Lung (tissue), 12 donors: ENCODE measurements around the gene SHISA3. TPM values are rescaled to one million over a fixed set of nuclear protein-coding genes. Genes with fewer than 3 reads are reported as not detected.

ENCODE experiments used
- ATAC-seq: fragments of 200-7000 bp; cut with Tn5 transposase; one replicate; pipeline ENCODE4 v1.9.1; 2020; ENCODE audit warnings: moderate number of reproducible peaks; ENCODE audit not compliant: insufficient read depth, low FRiP score
- DNase-seq, 3 donors: peaks; one replicate each; pipeline ENCODE4 v3.0.0-alpha.2; 2013 to 2017
- H3K27ac ChIP-seq, 2 donors: one replicate each; pipeline ENCODE4 v1.5.1; 2013; ENCODE audit warnings: mild to moderate bottlenecking in 2 of 2, moderate library complexity in 2 of 2, control low read depth in 1 of 2, inconsistent platforms in 1 of 2, low read depth in 1 of 2, low read length in 1 of 2
- H3K27me3 ChIP-seq, 3 donors: one replicate each; pipeline ENCODE4 v1.5.1; 2013; ENCODE audit warnings: low read length in 2 of 3; ENCODE audit not compliant: control insufficient read depth in 3 of 3, insufficient read depth in 3 of 3
- H3K36me3 ChIP-seq, 4 donors: one replicate each; pipeline ENCODE4 v1.5.1; 2013; ENCODE audit warnings: low read length in 4 of 4, mild to moderate bottlenecking in 1 of 4, moderate library complexity in 1 of 4; ENCODE audit not compliant: control insufficient read depth in 4 of 4, insufficient read depth in 4 of 4
- H3K4me1 ChIP-seq, 5 donors: one replicate each; pipeline ENCODE4 v1.5.1; 2013; ENCODE audit warnings: low read length in 5 of 5, mild to moderate bottlenecking in 2 of 5, moderate library complexity in 1 of 5; ENCODE audit not compliant: control insufficient read depth in 5 of 5, insufficient read depth in 5 of 5
- H3K4me3 ChIP-seq: one replicate; pipeline ENCODE4 v1.5.1; 2013; ENCODE audit warnings: mild to moderate bottlenecking, control low read depth, moderate library complexity
- H3K9ac ChIP-seq, 2 donors: one replicate each; pipeline ENCODE4 v1.5.1; 2013; ENCODE audit warnings: low read length in 2 of 2, control low read depth in 1 of 2; ENCODE audit not compliant: insufficient read depth in 1 of 2
- H3K9me3 ChIP-seq, 4 donors: one replicate each; pipeline ENCODE4 v1.5.1; 2013; ENCODE audit warnings: low read length in 3 of 4, mild to moderate bottlenecking in 1 of 4, moderate library complexity in 1 of 4; ENCODE audit not compliant: control insufficient read depth in 4 of 4, insufficient read depth in 3 of 4
- WGBS, 2 donors: extraction: QIAGEN DNeasy Blood & Tissue Kit; methylation state at CpG; one replicate each; pipeline ENCODE4 v1.1.7; 2013; 5-methylcytosine and 5-hydroxymethylcytosine counted together
- polyA plus RNA-seq, 2 donors: library from polyadenylated mRNA; stranded (reverse); fragments of 200-250 nt; gene quantifications; one replicate each; pipeline ENCODE4 v1.2.1, GENCODE V29; 2013
- total RNA-seq, 2 donors: library from RNA; depleted of rRNA in 1 of 2; stranded (reverse); fragments of >200 nt in 1 of 2; gene quantifications; one replicate each; pipeline ENCODE4 v1.2.1, GENCODE V29; 2014 to 2021
- TF ChIP-seq, protein P1 (sequence below): IDR thresholded peaks from 2 replicates; pipeline ENCODE4 v1.5.1; 2012; ENCODE audit warnings: mild to moderate bottlenecking; ENCODE audit errors: control extremely low read depth, extremely low read depth
- donor health status: control.
- donor health status: control.
- donor health status: Bipolar disorder and iron deficiency.
- donor health status: healthy.
- donor health status: DM: yes; HTN: yes; CAD: no.

The SHISA3 gene
- total and polyA plus RNA-seq, 4 donors, result 1.00 to 13.5 (median 2.0) TPM

DNA sequence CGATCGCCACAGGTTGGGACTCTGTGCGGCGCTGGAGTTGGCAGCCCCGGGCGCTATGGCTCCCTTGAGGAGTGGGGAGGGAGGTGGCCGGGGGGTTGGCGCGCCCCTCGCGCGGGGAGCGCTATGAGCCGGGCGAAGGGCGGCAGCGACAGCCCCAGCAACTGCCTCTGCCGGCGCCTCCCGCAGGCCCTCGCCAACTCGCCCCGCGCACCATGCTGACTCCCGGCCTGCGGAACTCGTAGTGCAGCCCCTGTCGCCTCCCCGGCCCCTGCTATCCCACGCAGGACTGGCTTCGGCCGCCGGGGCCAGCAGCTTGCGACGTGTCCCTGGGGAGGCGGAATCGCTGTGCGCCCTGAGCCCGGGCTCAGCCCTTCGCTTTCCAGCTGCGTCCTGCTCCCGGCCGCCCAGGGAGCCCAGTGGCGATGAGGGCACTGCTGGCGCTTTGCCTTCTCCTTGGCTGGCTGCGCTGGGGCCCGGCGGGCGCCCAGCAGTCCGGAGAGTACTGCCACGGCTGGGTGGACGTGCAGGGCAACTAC is 415 bp downstream of the SHISA3 start:
- Histone ChIP-seq H3K36me3 (peaks cover 0 to 6% (median 2%) of the 10 kb centered on the region in 4 donors), H3K4me1 (peaks cover 0 to 17% (median 2%) of the 10 kb centered on the region in 5 donors), H3K27ac (no peak overlapping the region), H3K27me3 (peaks cover 0 to 40% (median 9%) of the 10 kb centered on the region in 3 donors), H3K9me3 (peaks cover 0 to 5% (median 0%) of the 10 kb centered on the region in 4 donors), H3K9ac (peak overlapping the region in 1 of 2 donors; percentile 25), H3K4me3 (peak overlapping the region; percentile 36)
- DNase-seq (peak in 1 of 3 donors; percentile 58), ATAC-seq (peak; percentile 21)
- TF ChIP-seq, protein P1, sequence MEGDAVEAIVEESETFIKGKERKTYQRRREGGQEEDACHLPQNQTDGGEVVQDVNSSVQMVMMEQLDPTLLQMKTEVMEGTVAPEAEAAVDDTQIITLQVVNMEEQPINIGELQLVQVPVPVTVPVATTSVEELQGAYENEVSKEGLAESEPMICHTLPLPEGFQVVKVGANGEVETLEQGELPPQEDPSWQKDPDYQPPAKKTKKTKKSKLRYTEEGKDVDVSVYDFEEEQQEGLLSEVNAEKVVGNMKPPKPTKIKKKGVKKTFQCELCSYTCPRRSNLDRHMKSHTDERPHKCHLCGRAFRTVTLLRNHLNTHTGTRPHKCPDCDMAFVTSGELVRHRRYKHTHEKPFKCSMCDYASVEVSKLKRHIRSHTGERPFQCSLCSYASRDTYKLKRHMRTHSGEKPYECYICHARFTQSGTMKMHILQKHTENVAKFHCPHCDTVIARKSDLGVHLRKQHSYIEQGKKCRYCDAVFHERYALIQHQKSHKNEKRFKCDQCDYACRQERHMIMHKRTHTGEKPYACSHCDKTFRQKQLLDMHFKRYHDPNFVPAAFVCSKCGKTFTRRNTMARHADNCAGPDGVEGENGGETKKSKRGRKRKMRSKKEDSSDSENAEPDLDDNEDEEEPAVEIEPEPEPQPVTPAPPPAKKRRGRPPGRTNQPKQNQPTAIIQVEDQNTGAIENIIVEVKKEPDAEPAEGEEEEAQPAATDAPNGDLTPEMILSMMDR, result no peak
- 1 to 2% methylated on average over 36 to 52 of the region's 52 CpGs for WGBS, 2 donors

GRCh38 chr4:42398171-42398870 is 1.0 kb downstream of the SHISA3 start:
- WGBS, 2 donors, result 2% methylated on average over 60 of the region's 60 CpGs
- no peak overlapping the region for H3K27ac ChIP-seq
- peaks cover 0 to 41% (median 9%) of the 10 kb centered on the region in 3 donors for H3K27me3 ChIP-seq
- H3K4me1 ChIP-seq, result peaks cover 0 to 17% (median 2%) of the 10 kb centered on the region in 5 donors
- H3K4me3 ChIP-seq, result peak overlapping the region; percentile 36
- DNase-seq (peak; percentile 71 to 74 (median 74)), ATAC-seq (no peak)
- TF ChIP-seq, protein P1, result no peak
- H3K9me3 ChIP-seq, result peaks cover 0 to 5% (median 0%) of the 10 kb centered on the region in 4 donors
- H3K36me3 ChIP-seq, result peaks cover 0 to 11% (median 4%) of the 10 kb centered on the region in 4 donors
- peak overlapping the region; percentile 30 to 62 for H3K9ac ChIP-seq

DNA sequence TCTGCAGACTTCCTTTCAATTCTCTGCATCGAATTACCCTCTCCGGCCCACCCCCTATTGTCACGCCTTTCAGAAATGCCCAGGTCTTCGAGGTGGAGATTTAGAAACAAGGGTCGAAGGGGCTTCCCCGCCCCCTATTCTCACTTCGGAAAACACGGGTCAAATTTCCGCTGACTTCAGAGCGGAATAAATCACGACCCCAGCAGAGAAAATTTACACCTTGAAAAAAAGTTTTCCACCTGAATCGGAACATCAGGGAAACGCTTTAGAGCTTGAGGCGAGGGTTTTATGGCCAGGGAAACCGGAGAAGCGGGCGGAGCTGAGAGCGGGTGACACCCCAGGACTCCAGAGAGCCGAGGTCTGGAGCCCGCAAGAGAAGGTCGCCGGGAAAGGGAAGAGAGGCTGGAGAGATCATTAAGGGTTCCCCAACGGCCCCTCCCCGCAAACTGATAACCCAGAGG is 1.6 kb downstream of the SHISA3 start:
- peaks cover 0 to 41% (median 9%) of the 10 kb centered on the region in 3 donors for H3K27me3 ChIP-seq

More for the DNA sequence above, 1.6 kb downstream of the SHISA3 start:
- H3K9ac ChIP-seq, result peak overlapping the region; percentile 17 to 62
- 3 to 6% methylated on average over 24 of the region's 24 CpGs for WGBS, 2 donors
- DNase-seq (peak; percentile 25 to 59 (median 56)), ATAC-seq (no peak)
- no peak overlapping the region for H3K27ac ChIP-seq
- peaks cover 0 to 5% (median 0%) of the 10 kb centered on the region in 4 donors for H3K9me3 ChIP-seq
- no peak overlapping the region for H3K4me3 ChIP-seq
- peaks cover 0 to 17% (median 2%) of the 10 kb centered on the region in 5 donors for H3K4me1 ChIP-seq
- TF ChIP-seq, protein P1, result no peak
- H3K36me3 ChIP-seq, result peaks cover 0 to 14% (median 4%) of the 10 kb centered on the region in 4 donors
